Measurements from ENCODE around the gene LMOD2. TPM values are rescaled to one million over a fixed set of nuclear protein-coding genes. Genes with fewer than 3 reads are reported as not detected.

LMOD2 gene, protein sequence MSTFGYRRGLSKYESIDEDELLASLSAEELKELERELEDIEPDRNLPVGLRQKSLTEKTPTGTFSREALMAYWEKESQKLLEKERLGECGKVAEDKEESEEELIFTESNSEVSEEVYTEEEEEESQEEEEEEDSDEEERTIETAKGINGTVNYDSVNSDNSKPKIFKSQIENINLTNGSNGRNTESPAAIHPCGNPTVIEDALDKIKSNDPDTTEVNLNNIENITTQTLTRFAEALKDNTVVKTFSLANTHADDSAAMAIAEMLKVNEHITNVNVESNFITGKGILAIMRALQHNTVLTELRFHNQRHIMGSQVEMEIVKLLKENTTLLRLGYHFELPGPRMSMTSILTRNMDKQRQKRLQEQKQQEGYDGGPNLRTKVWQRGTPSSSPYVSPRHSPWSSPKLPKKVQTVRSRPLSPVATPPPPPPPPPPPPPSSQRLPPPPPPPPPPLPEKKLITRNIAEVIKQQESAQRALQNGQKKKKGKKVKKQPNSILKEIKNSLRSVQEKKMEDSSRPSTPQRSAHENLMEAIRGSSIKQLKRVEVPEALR
- not detected in 2 replicates for polyA plus RNA-seq

GRCh38 chr7:123655614-123656013 is at the start of gene LMOD2:
LMOD2 (plus strand) TSS chr7:123655866; CDS start chr7:123655964, 98 bp downstream.

Other genes starting within 250 kb of the LMOD2 start
- 0.34 and 2.9 TPM in 2 replicates for gene IQUB, start 121.3 kb upstream of the LMOD2 start, polyA plus RNA-seq
- gene NDUFA5, start 98.0 kb upstream of the LMOD2 start, polyA plus RNA-seq: 1,264 and 1,364 TPM in 2 replicates
- gene ASB15, start 54.0 kb upstream of the LMOD2 start, polyA plus RNA-seq: 0.28 TPM in 1 of 2 replicates, not detected in the other
- gene WASL, start 93.1 kb downstream of the LMOD2 start, polyA plus RNA-seq: 84.9 and 97.6 TPM in 2 replicates
- not detected in 2 replicates for gene HYAL4, start 189.3 kb downstream of the LMOD2 start, polyA plus RNA-seq